ENCODE measurements around the gene ABLIM1. TPM values are rescaled to one million over a fixed set of nuclear protein-coding genes. Genes with fewer than 3 reads are reported as not detected.
A peak's percentile ranks its signal among the peaks of the same experiment; 100 is the strongest.

ABLIM1 gene
- total RNA-seq, 1 donor from 2014 or later: 47.0 TPM

DNA sequence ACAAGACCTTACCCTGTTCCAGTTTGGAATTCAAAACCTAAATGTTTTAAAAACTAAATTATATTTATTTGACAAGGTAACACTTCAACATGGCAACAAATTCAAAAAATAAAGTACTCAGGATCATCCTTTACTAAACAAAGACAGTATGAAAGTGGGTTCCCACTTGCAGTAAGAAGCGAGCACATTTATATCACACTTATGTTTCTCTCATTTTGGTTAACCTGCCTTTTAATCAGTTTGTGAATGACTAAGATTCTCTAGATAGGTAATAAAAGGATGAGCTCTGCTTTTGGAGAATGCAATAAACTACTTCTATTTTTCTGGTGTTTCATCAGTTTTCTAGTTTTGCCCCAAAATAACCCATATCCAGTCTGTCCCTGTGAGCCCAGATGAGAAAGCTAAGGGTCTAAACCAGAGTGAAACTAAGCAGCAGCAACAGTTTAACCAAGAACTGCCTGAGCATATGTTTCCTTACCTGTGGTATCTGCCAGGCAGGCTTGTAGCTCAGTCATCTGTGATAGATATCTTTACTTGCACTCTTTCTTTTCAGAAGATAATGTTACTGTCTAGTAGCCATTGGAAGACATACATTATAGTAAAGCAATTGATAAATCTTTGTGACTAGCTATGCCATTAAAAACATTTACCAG lies 64.1 kb downstream of the ABLIM1 start:
- no peak for ATAC-seq
- DNase-seq (ENCODE audit: low spot score): no peak

DNA sequence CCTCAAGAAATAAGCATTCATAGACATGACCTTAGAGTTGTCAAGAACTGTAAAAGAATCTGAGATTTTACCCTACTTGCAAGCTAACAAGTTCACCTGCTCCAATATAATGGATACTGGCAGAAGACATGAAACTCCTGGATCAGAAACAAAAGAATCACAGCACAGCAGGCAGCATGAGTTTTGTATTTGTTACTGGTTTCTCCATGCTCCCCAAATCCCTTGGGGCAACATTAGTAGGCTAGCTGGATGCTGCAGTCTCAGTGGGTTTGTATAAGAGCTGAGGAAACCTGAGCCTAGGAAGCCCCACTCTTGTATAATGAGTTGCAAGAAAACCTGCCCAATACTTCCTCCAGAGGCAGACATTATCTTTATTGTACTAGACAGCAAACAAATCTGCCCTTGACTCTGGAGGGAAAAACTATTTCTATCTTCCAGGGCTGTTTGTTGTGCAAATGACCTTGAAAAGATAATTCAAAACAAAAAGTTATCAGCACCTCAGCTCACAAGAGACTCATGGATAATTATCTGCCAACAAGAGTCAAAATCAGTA lies 64.8 kb downstream of the ABLIM1 start:
- DNase-seq (ENCODE audit: low spot score): no peak
- no peak for ATAC-seq

DNA sequence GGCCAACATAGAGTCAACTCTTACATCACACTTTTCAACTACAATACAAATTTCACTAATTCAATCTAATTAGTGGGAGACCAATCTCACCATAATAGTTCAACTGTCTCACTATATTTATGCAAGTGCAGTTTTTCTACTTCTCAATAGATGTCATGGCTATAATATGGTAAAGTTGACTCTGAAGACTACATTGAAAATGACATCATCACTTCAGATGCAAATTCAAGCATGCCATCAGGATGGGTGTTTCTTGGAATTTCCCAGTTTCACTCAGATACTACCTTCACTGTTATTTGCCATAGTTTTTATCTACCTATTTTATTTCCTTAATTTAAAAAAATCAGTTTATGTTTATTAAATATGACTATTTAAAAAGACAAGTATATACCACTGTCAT lies 67.1 kb downstream of the ABLIM1 start:
- DNase-seq (ENCODE audit: low spot score) (no peak), ATAC-seq (no peak)

DNA sequence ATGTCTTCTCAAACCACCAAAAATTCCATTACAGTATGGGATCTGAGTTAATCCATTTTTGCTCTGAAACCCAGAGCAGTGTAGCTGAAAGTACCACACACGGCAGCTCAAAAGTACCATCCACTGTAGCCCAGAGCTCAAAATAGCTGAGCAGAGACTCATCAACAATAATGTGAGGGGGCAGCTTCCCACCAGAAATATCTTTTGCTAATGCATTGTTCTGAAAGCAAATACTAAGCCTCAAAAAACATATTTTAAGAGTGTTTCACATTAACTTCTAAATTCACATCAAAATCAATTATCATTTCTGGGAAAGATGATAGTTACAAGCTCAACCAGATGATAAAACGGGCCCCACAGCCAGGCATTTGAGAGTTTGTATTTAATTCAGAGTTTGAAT lies 73.7 kb downstream of the ABLIM1 start:
- ATAC-seq (no peak), DNase-seq (ENCODE audit: low spot score) (no peak)

DNA sequence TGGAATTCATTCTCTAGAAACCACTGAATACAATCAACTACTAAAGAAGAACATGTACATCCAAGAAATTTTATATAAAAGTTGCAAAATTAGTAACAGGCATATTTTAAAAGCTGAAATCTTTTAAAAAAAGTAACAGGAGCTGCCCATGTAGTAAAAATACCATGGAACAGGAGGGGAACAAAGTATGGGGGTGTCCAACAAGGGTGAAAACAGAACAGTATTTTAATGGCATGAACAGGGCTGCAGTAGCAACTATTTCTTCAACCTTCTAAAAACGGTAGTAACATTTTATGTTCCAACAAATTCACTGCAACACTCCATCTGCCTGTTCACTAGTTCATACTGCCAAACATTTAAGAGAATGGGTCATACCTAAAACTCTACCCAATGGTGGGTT lies 77.0 kb downstream of the ABLIM1 start:
- DNase-seq (ENCODE audit: low spot score) (no peak), ATAC-seq (no peak)

DNA sequence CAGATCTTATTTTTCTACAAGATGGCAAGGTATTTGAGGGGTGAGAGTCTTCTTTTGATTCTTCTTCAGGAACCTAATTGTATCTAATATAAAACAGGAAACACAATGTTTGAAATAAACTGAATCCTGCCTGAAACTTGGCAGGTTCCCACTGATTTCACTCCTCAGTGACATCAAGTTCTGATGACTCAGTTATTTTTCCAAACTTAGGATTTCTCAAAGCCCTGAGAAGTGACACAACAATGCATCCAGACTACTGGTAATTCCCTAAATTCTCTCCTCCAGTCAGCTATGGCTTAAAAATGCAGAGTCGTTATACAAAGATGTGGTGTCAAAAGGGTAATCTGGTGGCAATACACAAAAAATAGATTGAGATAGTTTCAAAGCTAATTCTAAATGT lies 80.9 kb downstream of the ABLIM1 start:
- DNase-seq (ENCODE audit: low spot score) (no peak), ATAC-seq (peak; percentile 48)

DNA sequence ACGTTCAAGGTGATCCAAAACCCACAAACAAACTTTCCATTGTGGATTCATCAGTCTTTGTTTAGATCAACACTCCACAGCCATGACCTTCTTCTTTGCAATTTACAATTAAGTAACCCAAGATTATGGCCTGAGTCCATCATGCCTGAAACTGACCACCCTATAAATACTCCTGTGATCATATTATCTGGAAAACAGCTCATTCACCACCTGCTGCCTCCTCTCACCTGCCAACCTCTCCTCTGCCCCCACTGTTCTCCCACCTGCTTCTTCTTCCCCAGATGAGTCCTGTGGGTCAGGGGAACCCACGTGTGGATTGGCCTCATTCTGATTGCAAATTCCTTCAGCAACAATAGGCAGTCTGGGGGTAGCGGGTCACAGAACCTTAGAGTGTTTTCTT lies 81.4 kb downstream of the ABLIM1 start:
- DNase-seq (ENCODE audit: low spot score): no peak
- ATAC-seq: no peak

DNA sequence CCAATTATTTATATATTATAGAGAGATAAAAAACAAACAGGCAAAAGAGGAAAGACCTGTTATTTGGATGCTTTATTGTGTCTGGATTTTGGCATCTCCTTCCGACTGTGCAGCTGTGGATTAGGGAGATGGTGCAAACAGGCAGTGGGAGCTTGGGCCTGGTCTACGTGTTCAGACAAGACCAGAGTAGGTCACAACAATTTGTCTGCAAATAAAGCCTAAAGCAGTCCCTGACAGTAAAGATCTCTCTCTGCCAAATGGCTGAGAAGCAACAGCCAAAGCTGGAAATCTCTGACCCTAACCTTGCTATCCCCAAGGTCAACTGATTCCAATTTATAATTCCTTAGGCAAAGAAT lies 82.0 kb downstream of the ABLIM1 start:
- DNase-seq (ENCODE audit: low spot score) (no peak), ATAC-seq (peak; percentile 48)

DNA sequence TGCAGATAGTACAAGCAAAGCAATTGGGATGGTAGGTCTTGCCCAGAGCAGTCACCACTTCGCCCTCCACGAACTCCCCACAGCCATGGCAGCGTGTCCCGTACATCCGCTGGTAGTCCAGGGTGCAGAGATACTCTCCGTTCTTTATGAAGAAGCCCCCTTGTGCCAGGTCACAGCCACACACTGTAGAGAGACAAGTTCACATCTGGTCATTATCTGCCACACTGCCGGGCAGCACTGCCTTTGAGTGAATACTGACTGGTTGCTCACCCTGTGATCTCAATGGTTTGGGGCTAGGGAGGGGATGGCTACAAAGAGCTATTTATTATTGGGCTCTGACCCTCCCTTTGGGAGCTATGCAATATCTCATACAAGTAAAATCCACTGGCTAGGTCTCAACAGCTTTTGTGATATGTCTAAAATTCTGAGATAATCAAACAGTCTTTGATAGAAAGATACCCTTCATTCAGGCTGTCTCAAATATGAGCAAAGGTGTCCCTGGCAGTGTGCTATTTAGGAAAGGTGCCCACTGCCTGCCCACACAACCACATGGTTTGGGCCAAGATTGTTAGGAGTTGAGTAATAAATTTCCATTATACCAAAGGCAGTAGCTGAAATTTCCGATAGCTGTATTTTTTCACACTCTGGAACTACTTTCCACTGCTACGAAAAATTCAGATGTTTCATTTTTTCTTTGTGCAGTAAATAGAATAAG lies 82.5 kb downstream of the ABLIM1 start:
- DNase-seq (ENCODE audit: low spot score): peak; percentile 71

DNA sequence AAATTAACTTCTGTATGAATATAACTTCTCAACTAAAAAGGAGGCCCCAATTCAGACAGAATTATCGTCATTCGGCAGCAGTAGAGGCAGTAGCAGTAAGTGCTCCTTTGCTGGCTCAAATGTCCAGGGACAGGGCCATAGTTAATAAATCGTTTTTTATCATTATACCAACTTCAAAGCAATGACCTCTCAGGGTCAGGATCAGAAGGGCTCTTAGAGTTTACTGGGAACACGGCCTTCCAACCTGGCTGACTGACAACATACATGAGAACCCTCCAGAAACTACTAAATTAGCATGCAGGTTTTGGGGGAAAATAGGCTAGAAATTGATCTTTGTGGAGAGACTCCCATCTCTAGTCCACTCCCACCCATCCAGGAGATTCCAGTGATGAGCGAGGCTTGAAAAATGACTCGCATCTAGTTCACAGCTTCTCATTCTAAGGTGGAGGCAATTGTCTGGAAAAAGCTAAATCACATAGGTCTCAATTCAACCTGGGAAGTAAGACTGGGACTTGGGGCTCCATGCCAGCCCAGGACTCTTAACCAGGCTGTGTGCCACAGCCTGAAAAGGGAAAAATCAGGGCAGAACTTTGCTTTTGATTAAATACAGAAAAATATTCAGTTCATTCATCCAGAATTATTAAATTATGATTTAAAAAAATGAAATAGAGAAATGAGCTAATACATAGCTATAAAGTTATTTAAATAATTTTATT lies 84.6 kb downstream of the ABLIM1 start:
- ATAC-seq: peak; percentile 46
- DNase-seq (ENCODE audit: low spot score): no peak

More for the DNA sequence above, 82.5 kb downstream of the ABLIM1 start:
- ATAC-seq: peak; percentile 71

DNA sequence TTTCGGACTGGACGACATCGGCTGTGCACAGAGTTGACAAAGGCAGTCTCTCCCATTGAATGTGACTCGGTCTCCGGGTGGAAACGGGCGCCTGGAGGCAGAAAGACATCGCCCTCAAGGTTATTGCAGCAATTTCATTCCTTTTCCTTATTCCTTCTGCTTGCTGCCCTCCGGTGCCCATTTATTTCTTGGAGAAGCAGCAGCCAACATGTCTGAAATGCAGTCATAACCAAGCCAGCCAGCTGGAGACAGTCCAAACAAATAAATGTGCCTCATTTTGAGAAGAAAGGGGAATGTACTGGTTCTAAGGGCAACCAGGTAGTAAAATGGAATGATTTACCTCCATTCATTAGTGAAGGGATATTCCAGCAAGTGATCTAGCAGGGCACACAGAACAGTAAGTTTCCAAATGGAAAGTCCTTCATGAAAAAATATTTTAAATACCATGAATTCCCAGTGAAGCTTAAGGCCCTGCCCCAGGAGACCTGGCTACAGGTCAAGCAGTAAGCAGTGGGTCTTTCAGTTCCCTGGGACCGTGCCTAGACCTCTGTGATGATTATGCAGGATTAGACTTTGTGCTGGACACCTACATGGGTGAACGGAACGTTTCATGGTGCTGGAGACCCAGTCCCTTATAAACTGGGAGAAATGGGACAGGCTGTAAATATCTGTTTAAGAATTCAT lies 86.6 kb downstream of the ABLIM1 start:
- ATAC-seq (peak; percentile 36), DNase-seq (ENCODE audit: low spot score) (no peak)

DNA sequence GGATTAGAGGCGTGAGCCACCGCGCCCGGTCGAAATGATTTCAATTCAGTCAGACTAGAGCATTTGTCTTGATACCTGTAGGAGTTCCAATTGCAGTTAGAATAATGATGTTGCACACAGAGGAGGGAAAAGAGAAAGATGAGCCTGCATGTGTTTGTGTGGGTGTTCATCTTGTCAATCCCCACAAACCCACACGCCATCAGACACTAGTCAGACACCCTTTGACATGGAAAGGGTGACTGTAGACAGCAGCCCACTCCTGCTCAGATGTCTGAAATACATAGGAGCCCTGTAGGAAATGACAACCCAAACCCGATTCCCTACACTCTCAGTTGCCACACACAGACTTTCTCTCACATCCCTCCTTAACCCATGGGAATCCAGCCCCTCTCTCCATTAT lies 92.0 kb downstream of the ABLIM1 start:
- no peak for DNase-seq (ENCODE audit: low spot score)
- no peak for ATAC-seq

DNA sequence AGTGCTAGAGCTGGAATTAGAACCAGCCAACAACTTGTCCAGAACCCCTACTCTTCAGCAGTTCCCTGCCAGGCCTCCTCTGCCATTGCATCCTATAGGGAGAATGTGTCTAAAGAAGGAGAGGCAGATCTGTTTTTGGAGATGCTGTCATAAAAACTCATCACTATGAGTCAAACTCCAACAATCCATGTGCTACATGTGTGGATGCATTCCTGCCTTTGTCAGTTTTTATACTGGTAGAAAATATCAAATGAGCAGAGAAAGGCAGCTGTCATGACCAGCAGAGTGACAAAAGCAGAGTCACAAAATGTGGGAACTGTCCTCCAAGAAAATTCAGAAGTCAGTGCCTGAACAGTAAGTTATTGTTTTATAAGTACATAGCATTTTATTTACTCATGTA lies 93.0 kb downstream of the ABLIM1 start:
- DNase-seq (ENCODE audit: low spot score): no peak

DNA sequence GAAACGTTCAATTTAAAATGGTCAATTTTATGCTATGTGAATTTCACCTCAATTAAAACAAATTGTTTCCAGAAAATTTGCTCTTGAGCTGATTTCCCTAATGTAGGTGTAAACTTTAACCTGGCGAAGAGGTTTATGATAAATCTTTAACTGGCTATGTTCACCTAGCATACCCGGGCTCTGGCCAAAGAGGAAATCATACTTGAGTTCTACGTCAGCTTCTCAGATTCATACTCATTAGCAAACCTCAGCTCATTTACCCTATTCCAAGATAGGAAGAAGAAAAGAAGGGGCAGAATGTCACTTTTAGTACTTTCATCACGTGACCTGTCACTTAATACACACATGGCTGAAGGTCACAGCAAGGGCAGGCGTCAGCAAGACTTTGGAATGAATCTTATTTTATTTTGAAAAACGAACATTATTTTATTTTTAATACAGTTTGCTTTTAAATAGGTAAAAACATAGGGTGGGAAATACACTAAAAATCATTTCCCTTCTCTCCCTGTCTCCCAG lies 97.0 kb downstream of the ABLIM1 start:
- no peak for ATAC-seq
- no peak for DNase-seq (ENCODE audit: low spot score)

More for the DNA sequence above, 93.0 kb downstream of the ABLIM1 start:
- ATAC-seq: no peak

DNA sequence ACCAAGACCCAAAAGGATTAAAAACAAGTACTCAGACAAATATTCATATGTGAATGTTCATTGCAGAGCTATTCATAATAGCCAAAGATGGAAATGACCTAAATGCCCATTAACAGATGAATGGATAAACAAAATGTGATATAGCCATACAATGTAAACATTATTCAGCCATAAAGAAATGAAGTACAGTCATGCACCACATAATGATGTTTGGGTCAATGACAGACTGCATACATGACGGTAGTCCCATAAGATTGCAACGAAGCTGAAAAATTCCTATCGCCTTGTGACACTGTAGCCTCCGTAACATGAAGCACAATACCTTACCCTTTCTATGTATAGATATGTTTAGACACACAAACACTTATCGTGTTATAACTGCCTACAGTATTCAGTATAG lies 97.9 kb downstream of the ABLIM1 start:
- ATAC-seq (no peak), DNase-seq (ENCODE audit: low spot score) (no peak)

DNA sequence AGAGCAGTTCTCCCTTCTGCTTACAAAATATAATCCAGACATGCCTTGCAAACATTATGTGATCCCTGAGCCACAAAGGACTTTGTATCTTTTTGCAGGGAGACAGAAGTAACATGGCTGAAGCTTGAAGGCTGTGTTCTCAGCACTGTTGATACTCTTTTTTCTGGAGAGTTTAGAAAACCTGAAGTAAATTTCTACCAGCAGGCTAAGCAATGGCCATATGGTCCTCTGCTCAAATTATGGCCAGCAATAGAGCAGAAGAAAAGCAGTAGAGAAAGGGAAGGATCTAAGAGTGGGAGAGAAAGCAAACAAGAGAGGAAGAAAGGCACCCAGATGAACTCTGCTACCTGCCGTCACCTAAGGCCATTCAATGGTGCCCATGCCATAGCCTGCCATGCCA lies 98.4 kb downstream of the ABLIM1 start:
- DNase-seq (ENCODE audit: low spot score) (no peak), ATAC-seq (peak; percentile 35)

DNA sequence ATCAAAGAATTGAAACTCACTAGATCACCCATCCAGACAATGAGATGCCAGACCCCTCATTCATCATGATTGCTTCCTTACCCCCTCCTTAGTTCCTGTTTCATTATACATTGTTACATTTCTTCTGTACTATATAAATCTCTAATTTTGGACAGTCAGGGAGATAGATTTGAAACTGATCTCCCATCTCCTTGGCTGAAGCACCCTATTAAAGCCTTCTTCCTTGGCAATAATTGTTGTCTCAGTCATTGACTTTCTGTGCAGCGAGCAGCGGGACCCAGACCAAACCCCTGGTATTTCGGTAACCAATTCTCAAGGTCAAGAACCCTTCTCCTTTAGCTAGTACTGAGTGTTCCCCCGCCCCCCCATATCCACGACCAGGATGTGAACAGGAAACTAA lies 100.2 kb downstream of the ABLIM1 start:
- DNase-seq (ENCODE audit: low spot score): no peak
- no peak for ATAC-seq

DNA sequence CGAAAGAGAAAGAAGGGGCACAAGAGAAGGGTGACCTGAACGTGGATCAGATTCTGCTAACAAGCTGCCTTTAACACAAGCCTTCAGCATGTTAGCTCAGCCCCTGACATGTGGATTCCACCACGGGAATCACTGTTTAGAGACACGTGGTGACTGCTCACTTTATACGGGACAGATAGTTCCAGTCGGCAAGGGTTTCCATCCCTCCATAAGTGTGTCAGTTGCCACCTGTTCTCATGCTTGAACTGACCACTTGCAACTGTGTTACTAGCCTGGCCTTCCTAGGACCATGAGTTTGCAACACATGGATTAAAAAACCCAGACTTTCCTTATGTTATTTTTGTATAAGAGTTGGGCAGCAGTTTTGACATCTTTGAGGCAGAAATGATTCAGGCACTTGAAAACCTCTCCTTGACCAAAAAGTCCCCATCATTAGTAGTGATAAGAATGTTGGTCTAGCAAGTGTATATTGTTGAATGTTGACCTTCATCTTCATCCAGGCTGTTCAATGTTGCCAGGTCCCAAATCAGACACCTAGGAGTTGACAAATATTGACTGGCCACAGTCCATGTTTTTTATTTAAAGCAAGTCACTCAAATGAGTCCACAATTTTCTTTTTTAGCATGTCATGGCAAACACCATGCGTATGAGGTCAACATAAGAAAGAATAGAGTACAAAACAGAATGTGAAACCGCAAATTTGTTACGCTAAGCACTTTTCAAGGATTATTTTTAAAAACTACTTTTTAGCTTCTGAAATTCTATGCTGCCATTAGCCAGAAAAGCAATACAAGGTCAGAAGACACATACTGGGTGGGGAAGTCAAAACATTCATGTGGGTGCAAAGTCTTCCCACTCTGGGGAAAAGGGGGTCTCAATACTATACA lies 101.6 kb downstream of the ABLIM1 start:
- ATAC-seq (peak; percentile 57), DNase-seq (ENCODE audit: low spot score) (no peak)

DNA sequence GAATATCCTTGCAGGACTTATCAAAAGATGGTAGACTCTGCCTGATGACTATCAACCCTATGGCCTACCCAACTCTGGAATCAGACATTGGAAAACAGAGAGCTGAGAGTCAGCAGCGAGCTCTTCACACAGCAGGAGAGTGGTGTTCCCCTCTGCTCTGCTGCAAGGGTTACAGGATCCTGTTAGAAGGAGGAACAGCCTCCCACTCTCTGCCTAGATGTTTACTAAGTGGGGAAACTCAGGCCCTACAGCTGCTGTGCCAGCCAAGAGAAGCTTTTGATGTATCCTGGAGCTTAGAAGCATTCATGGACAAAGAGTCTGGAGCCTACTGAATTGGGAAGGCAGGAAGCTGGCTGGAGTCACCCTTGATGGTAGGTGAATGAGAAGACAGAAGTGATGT lies 104.6 kb downstream of the ABLIM1 start:
- ATAC-seq: no peak

DNA sequence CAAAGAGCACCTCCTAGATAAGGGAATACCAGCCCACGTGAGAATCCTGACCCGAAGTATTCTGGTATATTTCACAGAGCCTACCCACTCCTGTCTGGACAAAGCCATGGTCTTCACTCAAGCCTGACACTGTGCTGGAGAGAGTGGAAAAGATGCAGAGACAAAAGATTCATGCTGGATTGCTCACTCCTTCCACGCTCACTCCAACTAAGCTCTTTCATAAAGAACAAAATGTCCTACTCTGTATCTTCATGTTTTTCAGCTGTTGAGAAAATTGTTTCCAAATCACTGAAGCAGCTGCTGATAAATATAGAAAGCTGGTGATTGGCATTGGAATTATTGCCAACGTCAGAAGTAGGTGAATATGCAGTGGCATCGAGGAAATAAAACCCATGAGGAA lies 106.0 kb downstream of the ABLIM1 start:
- ATAC-seq (peak; percentile 22), DNase-seq (ENCODE audit: low spot score) (no peak)

More for the DNA sequence above, 104.6 kb downstream of the ABLIM1 start:
- DNase-seq (ENCODE audit: low spot score): no peak
